SK-N-SH (cell line): ENCODE measurements around the gene NDUFS6. TPM values are rescaled to one million over a fixed set of nuclear protein-coding genes. Genes with fewer than 3 reads are reported as not detected.

Experiments
- CTCF ChIA-PET: fragments of 300-600, 350-600 bp; formaldehyde crosslinking; extraction: SDS; loops from one replicate; lab custom pipeline; 2021; lab: Yijun Ruan, JAX
- POLR2A ChIA-PET: fragments of 350-600 bp; sonication (Branson Sonifier 250); formaldehyde crosslinking; extraction: SDS; loops from one replicate; lab custom pipeline; 2020; ENCODE audit warnings: antibody characterized with exemption, inconsistent platforms; lab: Yijun Ruan, JAX
- DNase-seq: peaks from one replicate; pipeline ENCODE4 v3.0.0; 2012
- H2AFZ ChIP-seq: fragments of 200-600 bp; sonication (generic); 2 replicates; pipeline ENCODE4 v1.8.1; 2016; ENCODE audit warnings: antibody characterized with exemption, mild to moderate bottlenecking, low read depth
- H3F3A ChIP-seq: fragments of 200-600 bp; sonication (generic); replicated peaks from 2 replicates; pipeline ENCODE3; 2016; ENCODE audit warnings: antibody characterized with exemption, mild to moderate bottlenecking; ENCODE audit not compliant: insufficient read depth
- H3K27ac ChIP-seq, 2 experiments: fragments of 200-500 bp in 1 of 2; fragments of 200-600 bp in 1 of 2; sonication (Bioruptor generic) in 1 of 2; sonication (generic), shearing (Covaris generic) in 1 of 2; 2 replicates each; pipeline versions ENCODE4 v1.5.1 to v1.6.1; 2014 to 2016; ENCODE audit warnings: low read depth in 2 of 2, inconsistent platforms in 1 of 2, low read length in 1 of 2, mild to moderate bottlenecking in 1 of 2, mixed read lengths in 1 of 2
- H3K27me3 ChIP-seq: fragments of 200-600 bp; sonication (generic), shearing (Covaris generic); 2 replicates; pipeline ENCODE4 v1.6.1; 2016; ENCODE audit warnings: mixed run types; ENCODE audit not compliant: insufficient read depth
- H3K36me3 ChIP-seq, 2 experiments: fragments of 200-500 bp in 1 of 2; fragments of 200-600 bp in 1 of 2; sonication (Bioruptor generic) in 1 of 2; sonication (generic) in 1 of 2; replicated peaks in 1 of 2; 2 replicates each; pipeline versions ENCODE3 to v1.5.1; 2014 to 2016; ENCODE audit warnings: low read length in 1 of 2, mild to moderate bottlenecking in 1 of 2; ENCODE audit not compliant: insufficient read depth in 2 of 2, control insufficient read depth in 1 of 2
- H3K4me1 ChIP-seq, 2 experiments: fragments of 200-500 bp in 1 of 2; fragments of 200-600 bp in 1 of 2; sonication (Bioruptor generic) in 1 of 2; sonication (generic), shearing (Covaris generic) in 1 of 2; 2 replicates each; pipeline versions ENCODE4 v1.5.1 to v1.6.1; 2014 to 2016; ENCODE audit warnings: low read depth in 1 of 2, low read length in 1 of 2, mixed run types in 1 of 2; ENCODE audit not compliant: insufficient read depth in 2 of 2, control insufficient read depth in 1 of 2
- H3K4me2 ChIP-seq: fragments of 200-600 bp; sonication (generic), shearing (Covaris generic); 2 replicates; pipeline ENCODE4 v1.6.1; 2017; ENCODE audit warnings: mixed run types
- H3K4me3 ChIP-seq, 2 experiments: fragments of 200-500 bp in 1 of 2; fragments of 200-600 bp in 1 of 2; sonication (Bioruptor generic) in 1 of 2; sonication (generic), shearing (Covaris generic) in 1 of 2; 2 replicates each; pipeline versions ENCODE4 v1.5.1 to v1.8.1; 2014 to 2016; ENCODE audit warnings: low read depth in 2 of 2, inconsistent platforms in 1 of 2, low read length in 1 of 2, mild to moderate bottlenecking in 1 of 2, mixed read lengths in 1 of 2, moderate library complexity in 1 of 2
- H3K79me2 ChIP-seq: fragments of 200-600 bp; sonication (generic); 2 replicates; pipeline ENCODE4 v1.8.1; 2017; ENCODE audit warnings: mild to moderate bottlenecking; ENCODE audit not compliant: insufficient read depth
- H3K9ac ChIP-seq: fragments of 200-600 bp; sonication (generic); 2 replicates; pipeline ENCODE4 v1.6.1; 2017; ENCODE audit warnings: mixed run types
- H3K9me2 ChIP-seq: fragments of 200-600 bp; sonication (generic); 2 replicates; pipeline ENCODE4 v1.6.1; 2017; ENCODE audit warnings: mixed run types
- H3K9me3 ChIP-seq: fragments of 200-600 bp; sonication (generic); 2 replicates; pipeline ENCODE4 v1.6.1; 2017; ENCODE audit warnings: mixed run types, mild to moderate bottlenecking, moderate library complexity
- H4K20me1 ChIP-seq: fragments of 200-600 bp; sonication (generic); 2 replicates; pipeline ENCODE4 v1.6.1; 2017; ENCODE audit warnings: mild to moderate bottlenecking, mixed run types; ENCODE audit not compliant: insufficient read depth
- CHD2 ChIP-seq: fragments of 150-350 bp; IDR thresholded peaks from 2 replicates; pipeline ENCODE4 v1.6.1; 2018; ENCODE audit warnings: low read length; ENCODE audit not compliant: partially characterized antibody
- EP300 ChIP-seq, 2 experiments: IDR thresholded peaks; 2 replicates each; pipeline versions ENCODE4 v1.4.0 to v1.6.1; 2012; ENCODE audit warnings: borderline replicate concordance in 1 of 2, low read depth in 1 of 2, low read length in 1 of 2
- FOSL2 ChIP-seq: IDR thresholded peaks from 2 replicates; pipeline ENCODE4 v1.4.0; 2012; ENCODE audit warnings: low read depth, mild to moderate bottlenecking, moderate library complexity, borderline replicate concordance
- FOXJ3 ChIP-seq: sonication (generic); formaldehyde crosslinking; IDR thresholded peaks from 2 replicates; pipeline ENCODE4 v1.5.1; 2020; ENCODE audit warnings: mild to moderate bottlenecking, missing genetic modification reagents
- GATA2 ChIP-seq: sonication (generic); formaldehyde crosslinking; IDR thresholded peaks from 2 replicates; pipeline ENCODE4 v1.5.0; 2020; ENCODE audit warnings: mild to moderate bottlenecking, missing genetic modification reagents
- MAX ChIP-seq: IDR thresholded peaks from 2 replicates; pipeline ENCODE4 v1.4.0; 2012; ENCODE audit warnings: low read depth
- MXI1 ChIP-seq: IDR thresholded peaks from 2 replicates; pipeline ENCODE4 v1.6.1; 2012; ENCODE audit warnings: mild to moderate bottlenecking, low read depth, low read length, improper control_type of control experiment
- NFIC ChIP-seq: IDR thresholded peaks from 2 replicates; pipeline ENCODE4 v1.4.0; 2012; ENCODE audit warnings: borderline replicate concordance
- PBX3 ChIP-seq: IDR thresholded peaks from 2 replicates; pipeline ENCODE4; 2012
- POLR2AphosphoS5 ChIP-seq: IDR thresholded peaks from 2 replicates; pipeline ENCODE4 v1.6.1; 2012; ENCODE audit warnings: low read depth, low read length
- RAD21 ChIP-seq: IDR thresholded peaks from 2 replicates; pipeline ENCODE4 v1.6.1; 2012; ENCODE audit warnings: mild to moderate bottlenecking, low read length
- RCOR1 ChIP-seq: fragments of 150-350 bp; IDR thresholded peaks from 2 replicates; pipeline ENCODE4 v1.6.1; 2017; ENCODE audit warnings: antibody characterized with exemption, low read length
- RFX5 ChIP-seq: IDR thresholded peaks from 2 replicates; pipeline ENCODE4 v1.6.1; 2012; ENCODE audit warnings: mild to moderate bottlenecking, improper control_type of control experiment, low read length
- RXRA ChIP-seq: IDR thresholded peaks from 2 replicates; pipeline ENCODE4 v1.4.0; 2012; ENCODE audit warnings: low read depth, mild to moderate bottlenecking, borderline replicate concordance
- SMC3 ChIP-seq: IDR thresholded peaks from 2 replicates; pipeline ENCODE4 v1.6.1; 2012; ENCODE audit warnings: low read depth, low read length, improper control_type of control experiment
- TEAD4 ChIP-seq: IDR thresholded peaks from 2 replicates; pipeline ENCODE4 v1.4.0; 2012; ENCODE audit warnings: mild to moderate bottlenecking, borderline replicate concordance; ENCODE audit not compliant: insufficient read depth
- ZBTB33 ChIP-seq: IDR thresholded peaks from 2 replicates; pipeline ENCODE4 v1.4.0; 2012; ENCODE audit warnings: low read depth, borderline replicate concordance
- WGBS: methylation state at CpG from one replicate; pipeline ENCODE4 v1.1.6; 2017; ENCODE audit warnings: low lambda C conversion rate; 5-methylcytosine and 5-hydroxymethylcytosine counted together
- polyA plus RNA-seq, 3 experiments: library from polyadenylated mRNA; depleted of rRNA; stranded (reverse); fragments of >200 nt; gene quantifications; 2 replicates each; pipeline ENCODE4 v1.2.3, GENCODE V29; 2012
- TF ChIP-seq, protein P1 (sequence below): IDR thresholded peaks from 2 replicates; pipeline ENCODE4 v1.4.0; 2012; ENCODE audit warnings: low read depth, borderline replicate concordance
- TF ChIP-seq, protein P2 (sequence below): fragments of 150-350 bp; IDR thresholded peaks from 2 replicates; pipeline ENCODE4 v1.6.1; 2016; ENCODE audit warnings: mild to moderate bottlenecking, low read depth, low read length

NDUFS6 gene
- polyA plus RNA-seq, 1 of the 3 experiments (the other 2 are of a cell fraction) = 316 TPM

- TF ChIP-seq PBX3 = no peak
Observed at GRCh38 chr5:1769752-1770442, 31.3 kb upstream of the NDUFS6 start (continued).

DNA sequence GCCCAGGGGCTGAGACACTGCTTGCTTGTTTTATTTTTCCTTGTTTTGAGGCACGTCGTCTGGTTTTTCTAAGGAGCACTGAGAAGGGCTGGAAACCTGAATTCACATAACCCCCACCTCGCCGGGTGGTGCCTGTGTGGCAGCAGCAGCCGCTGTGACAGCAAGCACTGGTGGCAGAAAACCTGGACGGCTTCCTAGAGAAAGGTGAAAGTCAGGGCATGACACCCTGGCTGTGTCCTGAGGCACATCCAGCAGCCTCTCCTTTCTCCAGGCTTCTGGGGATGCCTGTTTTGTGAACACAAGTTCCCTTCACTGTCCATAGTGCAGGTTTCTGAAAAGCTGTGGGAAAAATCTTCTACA is 30.8 kb upstream of the NDUFS6 start:
- WGBS = 13% methylated on average over 6 of the region's 6 CpGs
- Histone ChIP-seq H3K27me3 (peaks cover 72% of the 10 kb centered on the region), H3K9me2 (no peaks in the 10 kb centered on the region), H4K20me1 (no peaks in the 10 kb centered on the region), H3K4me3 (no peak overlapping the region), H3K4me1 (no peaks in the 10 kb centered on the region), H3K79me2 (no peaks in the 10 kb centered on the region), H3K9ac (no peak overlapping the region), H3K4me2 (no peak overlapping the region), H3K36me3 (no peaks in the 10 kb centered on the region), H2AFZ (no peak overlapping the region), H3F3A (no peaks in the 10 kb centered on the region), H3K9me3 (no peaks in the 10 kb centered on the region), H3K27ac (no peak overlapping the region)
- DNase-seq = no peak
- no peak for TF ChIP-seq NFIC
- TF ChIP-seq MXI1 = no peak
- no peak for TF ChIP-seq RAD21
- TF ChIP-seq ZBTB33 = no peak
- no peak for TF ChIP-seq RCOR1
- no peak for TF ChIP-seq CHD2
- no peak for TF ChIP-seq POLR2AphosphoS5
- no peak for TF ChIP-seq RFX5
- no peak for TF ChIP-seq TEAD4
- TF ChIP-seq FOSL2 = no peak
- TF ChIP-seq SMC3 = no peak
- no peak for TF ChIP-seq MAX
- TF ChIP-seq FOXJ3 (CRISPR knock-in tag) = no peak
- TF ChIP-seq, protein P1, sequence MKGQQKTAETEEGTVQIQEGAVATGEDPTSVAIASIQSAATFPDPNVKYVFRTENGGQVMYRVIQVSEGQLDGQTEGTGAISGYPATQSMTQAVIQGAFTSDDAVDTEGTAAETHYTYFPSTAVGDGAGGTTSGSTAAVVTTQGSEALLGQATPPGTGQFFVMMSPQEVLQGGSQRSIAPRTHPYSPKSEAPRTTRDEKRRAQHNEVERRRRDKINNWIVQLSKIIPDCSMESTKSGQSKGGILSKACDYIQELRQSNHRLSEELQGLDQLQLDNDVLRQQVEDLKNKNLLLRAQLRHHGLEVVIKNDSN = no peak
- TF ChIP-seq, protein P2, sequence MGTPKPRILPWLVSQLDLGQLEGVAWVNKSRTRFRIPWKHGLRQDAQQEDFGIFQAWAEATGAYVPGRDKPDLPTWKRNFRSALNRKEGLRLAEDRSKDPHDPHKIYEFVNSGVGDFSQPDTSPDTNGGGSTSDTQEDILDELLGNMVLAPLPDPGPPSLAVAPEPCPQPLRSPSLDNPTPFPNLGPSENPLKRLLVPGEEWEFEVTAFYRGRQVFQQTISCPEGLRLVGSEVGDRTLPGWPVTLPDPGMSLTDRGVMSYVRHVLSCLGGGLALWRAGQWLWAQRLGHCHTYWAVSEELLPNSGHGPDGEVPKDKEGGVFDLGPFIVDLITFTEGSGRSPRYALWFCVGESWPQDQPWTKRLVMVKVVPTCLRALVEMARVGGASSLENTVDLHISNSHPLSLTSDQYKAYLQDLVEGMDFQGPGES = no peak
- TF ChIP-seq GATA2 (CRISPR knock-in tag) = no peak
- no peak for TF ChIP-seq RXRA
- TF ChIP-seq EP300 (IDR thresholded peaks at IDR 0.05; ENCODE audit: borderline replicate concordance in 1 of 2, low read depth in 1 of 2, low read length in 1 of 2) = no peak
- ChIA-PET POLR2A (no interaction called here), CTCF (no interaction called here)
